Stimulated activated CD4-positive, alpha-beta T cell treated with anti-CD3 and anti-CD28 coated beads, TNF-alpha, amount 100 ng/mL, for 24 hours (primary cell): Measurements from ENCODE around the gene TLR9.

Experiments used
- DNase-seq, 3 experiments: peaks; one replicate each; pipeline ENCODE4 v3.0.0-alpha.2; 2020; ENCODE audit warnings: low read depth in 3 of 3

TLR9 gene

DNA sequence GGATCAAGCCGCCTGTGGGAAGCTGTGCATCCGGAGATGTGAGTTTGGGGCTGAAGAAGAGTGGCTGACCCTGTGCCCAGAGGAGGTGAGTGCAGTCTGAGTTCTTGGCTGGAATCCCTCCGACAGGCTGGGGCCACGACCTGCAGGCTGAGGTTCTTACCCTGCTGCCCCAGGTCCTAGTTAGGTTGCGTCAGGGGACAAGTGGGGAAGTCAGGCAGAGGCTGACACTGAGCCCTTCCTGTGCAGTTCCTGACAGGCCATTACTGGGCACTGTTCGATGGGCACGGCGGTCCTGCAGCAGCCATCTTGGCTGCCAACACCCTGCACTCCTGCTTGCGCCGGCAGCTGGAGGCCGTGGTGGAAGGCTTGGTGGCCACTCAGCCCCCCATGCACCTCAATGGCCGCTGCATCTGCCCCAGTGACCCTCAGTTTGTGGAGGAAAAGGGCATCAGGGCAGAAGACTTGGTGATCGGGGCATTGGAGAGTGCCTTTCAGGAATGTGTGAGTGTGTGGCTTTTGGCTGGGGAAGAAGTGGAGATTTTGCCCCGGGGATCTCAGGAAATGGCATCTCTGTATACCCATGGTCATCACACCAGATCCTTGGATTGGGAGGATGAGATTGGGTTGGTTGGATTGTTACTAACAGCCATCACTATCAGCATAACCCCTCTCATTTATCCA, 21.4 kb upstream of the TLR9 start:
- no peak for DNase-seq

DNA sequence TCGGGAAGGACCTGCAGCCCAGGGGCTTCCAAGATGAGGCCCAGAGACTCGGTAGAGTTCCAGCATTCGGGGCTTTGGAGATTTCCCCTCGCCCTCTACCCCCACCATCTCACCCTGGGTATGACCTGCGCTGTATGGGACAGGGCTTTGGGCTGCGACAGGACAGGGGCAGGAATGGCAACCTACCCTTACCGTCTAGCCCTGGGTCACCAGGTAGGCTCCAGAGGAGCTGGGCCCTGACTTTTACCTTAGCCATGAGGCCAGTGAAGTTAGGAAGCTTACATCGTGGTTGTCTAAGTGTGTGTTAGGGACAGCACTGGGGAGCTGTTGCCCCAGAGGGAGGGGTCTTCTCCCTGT, 20.8 kb upstream of the TLR9 start:
- DNase-seq, result no peak

DNA sequence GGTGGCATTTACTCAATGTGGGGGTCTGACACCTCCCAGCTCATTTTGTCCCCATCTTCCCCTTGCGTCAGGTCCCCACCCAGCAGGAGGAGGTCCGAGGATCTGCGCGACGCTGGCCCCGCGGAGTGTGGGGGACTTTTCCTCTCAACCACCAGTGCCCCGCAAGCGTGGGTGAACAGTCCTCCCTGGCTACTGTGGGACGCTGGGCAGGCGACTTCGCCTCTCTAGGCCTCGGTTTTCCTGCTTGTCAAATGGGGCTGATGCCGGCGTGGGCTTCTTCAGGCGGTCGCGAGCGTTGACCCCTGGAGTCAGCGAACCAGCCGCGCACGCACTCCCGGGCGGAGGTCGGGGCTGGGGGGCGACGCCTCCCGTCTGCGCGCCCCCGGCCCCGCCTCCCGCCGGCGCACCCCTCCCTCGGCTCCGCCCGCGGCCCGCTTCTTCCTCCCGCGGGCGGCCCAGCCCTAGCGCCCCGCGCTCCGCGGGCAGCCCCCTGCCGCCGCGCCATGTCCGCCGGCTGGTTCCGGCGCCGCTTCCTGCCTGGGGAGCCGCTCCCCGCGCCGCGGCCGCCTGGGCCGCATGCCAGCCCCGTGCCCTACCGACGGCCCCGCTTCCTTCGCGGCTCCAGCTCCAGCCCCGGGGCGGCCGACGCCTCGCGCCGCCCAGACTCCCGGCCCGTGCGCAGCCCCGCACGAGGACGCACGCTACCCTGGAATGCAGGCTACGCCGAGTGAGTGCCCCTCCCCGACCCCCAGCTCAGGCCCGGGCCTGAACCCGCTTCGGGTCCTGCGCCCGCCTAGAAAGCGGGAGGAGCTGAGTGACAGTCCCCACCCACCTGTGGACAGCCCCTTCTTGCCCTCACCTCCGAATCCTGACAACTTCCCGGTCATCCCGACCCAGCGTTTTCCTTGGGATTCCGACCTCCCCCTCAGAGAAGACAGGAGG, 20.1 kb upstream of the TLR9 start, which contains the start of gene PPM1M:
TSS of gene PPM1M (plus strand) at position 438 of the 942 bp plus-strand sequence. CDS start at position 504, 66 bp downstream.
- DNase-seq, result peak in 1 of 3 experiments; percentile 50

DNA sequence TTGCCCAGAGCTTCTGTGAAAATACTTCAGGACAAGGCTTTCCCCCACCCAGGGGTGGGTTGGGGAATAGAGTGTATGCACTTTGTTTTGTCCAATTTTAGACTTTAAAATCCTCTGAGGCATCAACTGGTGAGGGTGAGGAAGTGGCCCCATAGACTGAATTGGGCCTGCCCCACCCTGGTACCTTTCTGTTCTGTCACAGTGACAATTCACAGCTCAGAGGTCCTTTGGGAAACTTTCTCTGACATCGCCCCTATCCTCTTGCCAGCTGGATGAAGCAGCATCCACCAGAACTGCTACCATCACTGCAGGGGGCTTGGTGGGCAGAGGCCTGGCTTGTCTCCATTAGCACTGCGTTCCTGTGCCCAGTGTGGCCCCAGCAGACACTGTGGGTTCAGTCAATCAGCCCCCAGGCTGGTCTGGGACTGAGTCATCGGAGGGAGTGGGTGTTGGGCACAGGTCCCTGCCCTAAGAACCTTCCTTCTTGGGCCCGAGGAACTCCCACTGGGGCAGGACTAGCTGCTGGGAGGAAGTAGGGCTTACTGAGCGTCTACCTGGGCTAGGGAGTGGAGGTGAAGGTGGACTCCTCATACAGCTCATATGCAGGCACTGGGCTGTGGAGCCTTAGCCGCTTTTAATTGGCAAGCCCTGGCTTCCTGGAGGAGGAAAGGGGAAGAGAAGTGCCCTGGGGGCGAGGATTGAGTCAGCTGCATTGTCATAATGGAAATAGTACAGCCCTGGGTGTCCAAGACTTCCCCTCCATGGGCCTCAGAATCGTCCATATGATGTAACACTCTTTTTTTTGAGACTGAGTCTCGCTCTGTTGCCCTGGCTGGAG, 18.6 kb upstream of the TLR9 start:
- peak in 1 of 3 experiments; percentile 52 for DNase-seq

DNA sequence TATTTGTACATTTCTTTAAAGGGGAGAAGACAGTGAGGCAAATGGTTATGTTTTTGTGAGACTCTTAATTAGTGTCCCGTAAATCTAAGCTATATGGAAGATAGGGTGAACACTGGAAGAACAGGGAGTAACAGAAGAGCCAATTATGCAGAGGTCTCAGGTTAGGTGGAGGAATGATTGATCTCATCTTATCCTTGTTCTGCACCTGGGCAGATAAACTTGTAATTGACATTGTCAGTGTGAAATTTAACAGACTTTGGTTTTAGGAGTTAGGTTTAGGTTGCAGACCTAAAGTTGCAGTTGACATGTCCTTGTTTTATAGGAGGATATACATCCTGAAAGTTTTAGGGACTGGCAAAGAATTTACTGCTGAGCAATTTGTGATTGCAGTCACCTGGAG, 16.6 kb upstream of the TLR9 start:
- no peak for DNase-seq

DNA sequence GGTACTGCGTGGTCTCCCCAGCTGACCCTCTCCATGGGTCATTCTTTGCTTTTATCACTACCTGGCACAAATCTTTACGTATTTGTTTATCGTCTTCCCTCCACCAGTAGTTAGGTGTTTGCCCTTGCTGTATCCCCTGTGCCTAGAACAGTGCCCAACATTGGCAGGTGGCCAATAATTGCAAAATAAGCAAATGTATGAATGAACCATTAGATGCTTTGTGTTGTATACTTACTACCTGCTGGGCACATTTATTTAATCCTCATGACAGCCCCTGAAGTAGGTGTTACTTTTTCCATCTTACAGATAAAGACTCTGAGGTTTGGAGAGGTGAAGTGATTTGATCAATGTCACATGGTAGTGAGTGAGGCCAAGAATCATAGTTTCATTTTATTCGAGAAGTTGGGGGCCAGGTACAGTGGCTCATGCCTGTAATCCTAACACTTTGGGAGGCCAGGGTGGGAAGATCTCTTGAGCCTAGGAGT, 15.5 kb upstream of the TLR9 start:
- DNase-seq, result no peak

DNA sequence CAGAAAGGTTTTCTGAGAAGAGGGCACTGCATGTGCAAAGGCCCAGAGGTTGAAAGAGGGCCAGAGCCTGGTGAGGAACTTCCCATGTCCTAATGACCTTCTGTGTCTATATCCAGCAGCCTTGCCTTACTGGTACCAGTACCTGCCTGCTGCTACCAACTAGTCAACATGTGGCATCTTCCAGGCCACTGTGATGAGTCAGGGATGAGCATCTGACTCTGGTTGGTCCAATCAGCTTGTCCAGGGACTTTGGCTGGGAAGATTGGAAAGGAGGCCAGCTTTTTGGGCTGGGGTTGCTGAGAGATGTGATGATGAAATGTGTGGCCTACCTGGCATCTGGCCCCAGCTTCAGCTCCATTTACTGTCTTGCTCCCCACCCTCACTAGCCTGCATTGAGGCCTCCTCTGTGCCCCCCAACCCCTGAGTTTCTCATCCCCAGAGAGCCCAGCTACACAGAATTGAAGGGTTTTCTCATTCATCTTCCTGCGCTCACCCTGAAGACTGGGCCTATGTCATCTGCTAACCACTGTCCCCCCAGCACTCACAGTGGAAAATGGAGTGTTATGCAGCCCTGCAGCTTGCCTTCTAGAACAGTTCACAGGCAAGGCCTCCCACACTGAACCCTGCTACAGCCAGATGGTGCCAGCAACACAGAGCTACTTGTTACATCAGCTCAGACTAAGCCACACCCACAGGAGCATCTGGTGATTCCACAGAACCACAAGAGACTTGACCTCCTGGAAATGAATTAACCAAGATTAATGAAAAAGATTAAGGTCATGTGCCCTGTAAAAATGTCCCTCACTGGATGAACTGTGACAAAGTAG, 14.8 kb upstream of the TLR9 start:
- DNase-seq, result peak in 1 of 3 experiments; percentile 52

DNA sequence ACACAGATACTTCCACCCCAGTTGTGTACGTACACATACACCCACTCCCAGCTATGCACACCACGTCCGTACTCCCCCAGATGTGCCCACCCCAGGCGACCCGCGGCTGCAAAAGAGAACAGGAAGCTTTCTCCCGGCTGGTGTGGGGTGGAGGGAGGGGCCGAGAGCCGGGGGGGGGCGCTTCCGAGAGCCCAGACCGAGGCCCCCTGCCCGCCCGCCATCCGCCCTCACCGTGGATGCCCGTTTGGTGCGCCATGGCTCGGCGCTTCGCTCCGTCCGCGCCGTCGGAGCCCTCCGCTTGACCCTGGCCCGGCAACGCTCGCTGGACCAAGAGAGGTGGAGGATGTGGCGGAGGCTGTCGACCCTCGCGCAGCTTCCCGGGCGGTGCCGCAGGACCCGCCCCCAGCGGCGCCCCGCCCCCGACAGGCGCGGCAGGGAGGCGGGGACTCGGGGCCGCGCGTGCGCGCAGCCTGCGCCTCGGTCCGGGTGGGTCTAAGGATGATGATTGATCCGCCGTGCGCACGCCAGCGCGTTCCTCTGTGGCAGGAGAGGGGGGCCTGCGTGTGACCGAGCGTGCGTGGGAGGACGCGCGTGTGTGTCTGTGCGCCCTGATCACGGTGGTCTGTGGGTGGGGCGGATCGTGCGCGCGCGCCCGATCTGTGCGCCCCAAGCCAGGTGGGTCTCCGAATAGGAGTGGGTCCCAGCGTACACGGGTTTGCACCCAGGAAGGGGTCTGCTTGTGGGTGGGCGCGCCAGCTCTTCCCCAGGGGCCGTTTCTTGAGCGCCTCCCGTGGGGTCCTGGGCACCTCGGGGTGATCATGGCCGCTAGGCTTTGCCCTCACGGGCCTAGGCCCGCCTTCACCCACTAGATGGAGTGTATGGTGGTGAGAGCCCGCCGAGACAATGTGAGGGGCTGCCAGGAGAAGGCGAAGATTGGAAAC, 13.6 kb upstream of the TLR9 start, which contains the start of gene TWF2:
TSS of gene TWF2 (minus strand) at position 398 of the 941 bp plus-strand sequence. CDS start at position 256, 142 bp downstream.
- DNase-seq, result peak; percentile 73 to 83 (median 74)

DNA sequence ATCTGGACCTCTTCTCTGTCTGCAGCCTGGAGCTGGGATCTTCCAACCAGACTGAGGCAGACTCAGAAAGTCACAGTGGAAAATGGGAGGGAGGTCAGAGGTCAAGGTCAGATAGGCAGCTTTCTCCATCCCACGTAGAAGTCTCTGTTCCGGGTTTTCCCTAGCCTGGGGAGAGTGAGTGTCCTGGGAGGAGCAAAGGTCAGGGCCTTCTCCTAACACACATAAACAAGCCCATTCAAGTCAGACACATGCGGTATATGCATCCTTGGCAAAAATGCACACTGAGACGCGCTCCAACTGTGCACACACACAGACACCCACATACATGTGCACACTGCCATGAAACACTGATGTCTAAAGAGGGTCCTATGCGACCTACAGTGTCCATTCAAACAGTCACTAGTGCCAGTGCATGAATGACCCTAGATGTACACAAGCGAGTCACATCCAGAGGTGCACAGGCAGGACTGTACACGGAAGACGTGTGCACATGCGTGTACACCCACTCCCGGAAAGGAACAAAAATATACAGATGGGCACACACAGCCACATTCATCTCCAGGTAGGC, 12.8 kb upstream of the TLR9 start:
- DNase-seq, result no peak

DNA sequence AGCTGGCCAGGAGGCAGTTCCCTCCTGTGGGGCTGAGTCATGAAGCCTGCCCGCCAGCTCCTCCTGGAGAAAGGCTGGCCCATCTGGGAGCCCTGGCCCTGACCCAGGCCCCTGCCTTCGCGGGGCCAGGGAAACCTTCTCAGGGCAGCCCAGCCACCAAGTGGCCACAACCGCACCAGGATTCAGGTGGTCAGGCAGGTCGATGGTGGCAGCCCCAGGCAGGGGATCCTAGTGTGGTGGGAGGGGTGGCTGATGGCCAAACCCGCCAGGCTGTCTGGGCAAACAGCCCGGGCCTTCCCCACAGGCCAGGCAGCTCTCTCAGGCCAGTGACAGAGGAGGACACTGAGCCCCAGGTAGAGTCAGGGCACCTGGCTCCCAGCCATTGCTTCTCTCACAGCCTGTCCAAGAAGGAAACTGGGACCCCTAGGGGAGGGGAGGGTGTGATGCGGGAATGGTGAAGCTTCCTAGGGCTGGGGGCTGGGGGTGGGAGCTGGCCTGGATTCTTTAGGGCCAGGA, 12.3 kb upstream of the TLR9 start:
- no peak for DNase-seq

DNA sequence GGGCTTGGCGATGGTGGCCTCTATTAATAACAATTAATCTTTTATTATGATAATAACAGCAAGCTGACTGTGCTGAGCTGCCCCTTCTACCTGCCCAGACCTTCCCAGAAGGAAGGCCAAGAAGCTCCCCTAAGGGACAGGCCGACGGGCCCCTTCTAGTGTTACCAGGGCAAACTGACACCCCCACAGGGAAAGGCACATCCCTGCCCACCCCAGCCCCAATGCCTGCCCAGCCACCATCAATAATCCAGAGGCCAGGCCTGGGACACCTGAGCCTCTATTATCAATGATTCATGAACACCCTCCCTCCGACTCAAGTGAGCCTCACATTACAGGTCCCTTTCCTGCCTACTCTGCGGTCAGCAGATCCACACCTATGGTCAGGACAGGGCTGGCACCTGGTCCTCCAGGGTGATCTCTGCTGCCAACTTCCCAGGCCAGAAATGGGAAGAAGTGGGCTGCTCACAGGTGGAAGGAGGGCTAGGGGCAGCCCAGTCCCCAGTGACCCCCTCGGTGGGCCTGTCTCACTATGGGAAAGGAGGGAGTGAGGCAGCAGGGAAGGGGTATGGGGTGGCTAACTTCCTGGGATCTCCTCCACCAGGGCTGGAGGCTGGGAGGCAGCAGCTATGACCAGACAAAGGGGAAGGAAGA, 11.7 kb upstream of the TLR9 start:
- DNase-seq, result no peak

DNA sequence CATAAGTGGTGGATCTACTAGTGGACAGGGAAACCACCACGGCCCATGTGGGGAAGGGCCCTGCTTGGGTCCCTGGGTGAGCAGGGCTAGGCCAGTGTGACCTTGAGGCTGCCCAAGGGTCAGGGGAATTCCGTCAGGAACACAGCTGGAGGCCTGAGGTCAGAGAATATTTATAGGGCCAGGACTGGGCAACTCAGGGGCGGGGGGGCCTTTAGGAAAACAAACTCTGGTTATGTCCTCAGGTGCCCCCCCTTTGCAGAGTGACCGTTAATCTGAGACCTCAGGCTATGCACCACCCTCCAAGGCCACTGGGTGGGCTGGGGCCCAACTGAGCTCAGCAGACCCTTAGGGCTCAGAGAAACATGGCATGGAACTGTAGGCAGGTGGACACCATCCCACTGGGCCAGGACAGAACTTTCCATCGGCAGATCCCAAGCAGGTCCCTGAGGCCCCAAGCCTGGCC, 11.0 kb upstream of the TLR9 start:
- no peak for DNase-seq

DNA sequence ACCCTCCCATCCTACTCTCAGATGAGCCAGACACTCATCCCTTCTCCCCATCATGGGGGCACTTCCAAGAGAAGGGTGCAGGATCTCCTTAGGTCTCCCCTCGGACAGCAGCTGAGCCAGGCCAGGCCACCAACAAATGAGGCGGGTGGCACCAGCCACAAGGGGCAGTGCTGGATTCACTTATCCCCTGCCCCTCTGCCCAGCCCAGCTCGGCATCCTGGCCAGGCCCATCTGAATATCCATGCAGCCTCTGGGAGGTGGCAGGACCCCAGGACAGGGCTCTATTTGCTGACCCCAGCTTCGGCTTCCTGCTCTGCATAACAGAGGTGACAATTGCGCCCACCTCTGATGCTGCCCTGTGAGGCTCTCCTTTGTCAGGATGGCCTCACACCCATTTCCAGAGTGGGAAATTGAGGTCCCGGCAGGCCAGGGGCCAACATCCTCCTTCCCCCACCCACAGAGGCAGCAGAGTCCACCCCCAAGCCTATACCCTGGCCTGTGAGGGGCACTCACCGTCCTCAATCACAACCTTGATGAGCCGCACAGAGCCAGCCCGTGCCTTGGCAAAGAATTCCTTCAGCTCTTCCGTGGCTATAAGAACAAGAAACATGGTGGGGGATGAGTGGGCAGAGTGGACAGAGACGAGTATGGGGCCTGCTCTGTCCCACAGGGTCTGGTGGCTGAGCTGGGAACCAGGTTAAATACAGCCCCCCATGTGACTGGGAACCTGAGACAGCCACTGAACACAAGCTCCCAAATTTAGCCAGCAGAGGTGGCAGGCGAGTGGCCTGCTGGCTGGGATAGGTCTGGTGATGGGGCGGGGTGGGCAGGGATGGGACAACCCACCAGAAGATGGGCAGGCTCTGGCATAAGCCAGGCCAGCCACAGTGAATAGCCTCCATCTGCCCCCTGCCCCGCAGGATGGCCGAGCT, 9.3 kb upstream of the TLR9 start:
- DNase-seq, result no peak

DNA sequence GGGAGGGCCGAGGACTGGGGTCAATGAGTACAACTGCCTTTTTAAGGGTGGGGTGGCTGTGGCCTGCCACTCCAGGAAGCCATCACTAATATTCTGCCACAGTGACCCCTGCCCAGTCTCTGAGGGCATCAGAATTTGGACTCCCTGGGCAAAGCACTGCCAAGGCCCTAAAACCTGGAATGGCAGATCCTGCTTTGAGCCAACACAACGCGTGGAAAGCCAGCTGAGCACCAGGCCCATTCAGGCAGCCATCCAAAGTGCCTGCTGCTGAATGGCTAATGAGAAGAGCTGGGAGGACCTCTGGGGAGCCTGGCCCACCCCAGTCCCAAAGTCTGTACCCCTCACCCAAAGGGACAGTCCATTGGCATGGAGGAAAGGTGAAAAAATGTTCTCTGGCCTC, 8.5 kb upstream of the TLR9 start:
- no peak for DNase-seq

DNA sequence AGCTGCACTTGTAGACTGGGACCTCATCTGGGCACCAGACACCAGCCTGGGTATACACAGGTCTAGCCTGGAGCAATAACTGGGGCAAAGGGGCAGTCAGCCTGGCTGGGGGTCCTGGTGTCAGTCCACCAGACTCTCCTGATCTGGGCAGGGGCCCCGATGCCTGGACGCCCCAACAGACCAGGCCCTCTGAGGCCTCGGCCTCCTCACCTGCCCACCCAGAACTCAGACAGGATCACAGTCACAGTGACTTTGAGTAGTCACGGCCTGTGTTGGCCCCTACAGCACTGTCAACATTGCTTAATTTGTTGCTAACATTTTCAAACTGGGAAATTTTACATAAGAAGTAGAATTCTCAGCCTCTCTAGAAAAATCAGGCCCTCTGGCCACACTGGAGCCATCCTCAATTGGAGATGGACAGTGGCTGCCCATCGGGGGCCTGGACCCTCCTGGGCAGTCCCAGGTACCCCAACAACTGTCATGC, 7.7 kb upstream of the TLR9 start:
- no peak for DNase-seq

DNA sequence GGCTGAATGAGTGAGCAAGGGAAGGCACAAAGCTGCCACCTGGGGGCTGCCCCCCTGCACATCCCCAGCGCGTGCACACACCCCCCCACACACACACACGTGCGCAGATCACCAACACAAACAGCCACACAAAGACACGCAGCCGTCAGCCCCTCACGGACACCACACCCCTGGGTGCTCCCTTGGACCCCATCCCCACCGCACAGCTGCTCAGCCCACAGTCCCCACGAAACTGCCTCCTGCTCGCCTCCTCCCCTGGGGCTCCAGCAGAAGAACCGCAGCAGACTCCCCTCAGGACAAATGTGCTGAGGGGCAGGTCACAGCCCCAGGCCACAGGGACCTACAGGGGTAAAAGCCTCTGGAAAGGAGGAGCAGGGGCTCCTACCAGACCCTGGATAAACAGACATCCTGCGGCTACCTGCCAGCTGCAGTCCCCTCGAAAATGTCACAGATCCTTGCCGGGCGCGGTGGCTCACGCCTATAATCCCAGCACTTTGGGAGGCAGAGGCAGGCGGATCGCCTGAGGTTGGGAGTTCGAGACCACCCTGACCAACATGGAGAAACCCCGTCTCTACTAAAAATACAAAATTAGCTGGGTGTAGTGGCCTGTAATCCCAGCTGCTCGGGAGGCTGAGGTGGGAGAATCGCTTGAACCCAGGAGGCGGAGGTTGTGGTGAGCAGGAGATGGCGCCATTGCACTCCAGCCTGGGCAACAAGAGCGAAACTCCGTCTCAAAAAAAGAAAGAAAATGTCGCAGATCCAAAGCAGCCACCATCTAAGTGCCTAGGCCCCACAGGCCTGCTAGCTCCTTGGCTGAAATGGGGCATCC, 7.0 kb upstream of the TLR9 start:
- no peak for DNase-seq
